NCI-H1436 (cell line): Measurements from ENCODE around the gene GNB1L.

Experiments
- DNase-seq: peaks from one replicate; lab custom pipeline; 2025; lab: John Stamatoyannopoulos, UW

Gene GNB1L

GRCh38 chr22:19760951-19761724 is 93.5 kb downstream of the GNB1L start:
- DNase-seq = no peak

GRCh38 chr22:19760058-19760950 is 94.4 kb downstream of the GNB1L start, which contains the start of gene TBX1:
Gene TBX1 (plus strand): TSS chr22:19760778. CDS start chr22:19760844, 66 bp downstream.
- DNase-seq = no peak

GRCh38 chr22:19759427-19760057 is 95.1 kb downstream of the GNB1L start:
- no peak for DNase-seq

- no peak for DNase-seq
Measured at GRCh38 chr22:19758896-19759426, 95.7 kb downstream of the GNB1L start.

GRCh38 chr22:19757985-19758895 is 96.4 kb downstream of the GNB1L start:
- DNase-seq = no peak

GRCh38 chr22:19757140-19757984 is 97.3 kb downstream of the GNB1L start:
- no peak for DNase-seq

GRCh38 chr22:19756288-19757128 is 98.2 kb downstream of the GNB1L start:
- peak; percentile 47 for DNase-seq

GRCh38 chr22:19755722-19756287 is 98.9 kb downstream of the GNB1L start:
- no peak for DNase-seq

GRCh38 chr22:19755145-19755710 is 99.4 kb downstream of the GNB1L start:
- no peak for DNase-seq

GRCh38 chr22:19754701-19755144 is 100.0 kb downstream of the GNB1L start:
- DNase-seq = no peak

GRCh38 chr22:19753996-19754700 is 100.5 kb downstream of the GNB1L start:
- DNase-seq = no peak

- DNase-seq = no peak
Measured at GRCh38 chr22:19753090-19753842, 101.4 kb downstream of the GNB1L start.

- no peak for DNase-seq
Measured at GRCh38 chr22:19751497-19752245, 103.0 kb downstream of the GNB1L start.

GRCh38 chr22:19750507-19751490 is 103.9 kb downstream of the GNB1L start:
- DNase-seq = no peak

GRCh38 chr22:19749876-19750275 is 104.8 kb downstream of the GNB1L start:
- DNase-seq = no peak
